Natural killer cell (primary cell): ENCODE results near the gene HIP1R. TPM values are rescaled to one million over a fixed set of nuclear protein-coding genes. Genes with fewer than 3 reads are reported as not detected.

ENCODE experiments used
- ATAC-seq, 3 donors: fragments of 150-1000 bp in 2 of 3; fragments of 200-7000 bp in 1 of 3; cut with Tn5 transposase; 1 replicate in 1 of 3; 2 replicates in 2 of 3; pipeline ENCODE4 v1.10.0; 2021; ENCODE audit warnings: mild to moderate bottlenecking in 2 of 3, moderate library complexity in 2 of 3
- DNase-seq, 2 donors: peaks; one replicate each; pipeline versions ENCODE4 v3.0.0 to v3.0.0-alpha.2; 2013 to 2021; ENCODE audit warnings: mixed read lengths in 1 of 2
- H3K27ac ChIP-seq: one replicate; pipeline ENCODE4 v1.5.1; 2013; ENCODE audit warnings: mild to moderate bottlenecking, low read length
- H3K27me3 ChIP-seq: one replicate; pipeline ENCODE4 v1.6.1; 2013; ENCODE audit warnings: low read length; ENCODE audit not compliant: control insufficient read depth, insufficient read depth
- H3K36me3 ChIP-seq: one replicate; pipeline ENCODE4 v1.6.1; 2013; ENCODE audit warnings: low read length; ENCODE audit not compliant: control insufficient read depth, insufficient read depth
- H3K4me1 ChIP-seq: one replicate; pipeline ENCODE4 v1.6.1; 2013; ENCODE audit warnings: low read length; ENCODE audit not compliant: control insufficient read depth, insufficient read depth
- H3K4me3 ChIP-seq: one replicate; pipeline ENCODE4 v1.5.1; 2013; ENCODE audit warnings: low read length
- H3K9me3 ChIP-seq: one replicate; pipeline ENCODE4 v1.6.1; 2013; ENCODE audit warnings: low read length; ENCODE audit not compliant: control insufficient read depth, insufficient read depth
- H3K27ac Mint-ChIP-seq, 2 donors: one replicate each; pipeline ENCODE4 v1.8.0; 2022; ENCODE audit warnings: mild to moderate bottlenecking in 2 of 2, mixed read lengths in 2 of 2, moderate library complexity in 1 of 2
- H3K27me3 Mint-ChIP-seq, 2 donors: one replicate each; pipeline ENCODE4 v1.8.0; 2022; ENCODE audit warnings: low read depth in 2 of 2, mixed read lengths in 2 of 2
- H3K36me3 Mint-ChIP-seq: one replicate; pipeline ENCODE4 v1.8.0; 2022; ENCODE audit warnings: mixed read lengths
- H3K4me1 Mint-ChIP-seq, 2 donors: one replicate each; pipeline ENCODE4 v1.8.0; 2022; ENCODE audit warnings: mixed read lengths in 2 of 2
- H3K4me3 Mint-ChIP-seq: one replicate; pipeline ENCODE4 v1.8.0; 2022; ENCODE audit warnings: mild to moderate bottlenecking, moderate library complexity, mixed read lengths
- H3K9me3 Mint-ChIP-seq, 2 donors: one replicate each; pipeline ENCODE4 v1.8.0; 2022; ENCODE audit warnings: mixed read lengths in 2 of 2
- whole genome bisulfite sequencing: methylation state at CpG from one replicate; pipeline ENCODE4 v1.1.7; 2013; ENCODE audit warnings: missing lambda C conversion rate; ENCODE audit not compliant: insufficient coverage; 5-methylcytosine and 5-hydroxymethylcytosine counted together
- intact Hi-C: fragments of 100-400 bp; cut with micrococcal nuclease; formaldehyde crosslinking; loops from one replicate; pipeline ENCODE4 v1.14.2; 2022
- total RNA-seq, 4 donors: library from RNA; stranded (reverse); fragments of 120-200 nt in 1 of 4; gene quantifications; one replicate each; pipeline versions ENCODE4 v1.2.3 to v1.2.4, GENCODE V29; 2013 to 2022
- TF ChIP-seq, protein P1 (sequence below): fragments of 200-600 bp; IDR thresholded peaks from one replicate; pipeline ENCODE4 v1.8.0; 2022; ENCODE audit warnings: antibody characterized with exemption

HIP1R gene
- total RNA-seq, 3 donors from 2014 or later (not counting 1 experiment from before 2014, with no cell fraction given), result 78.6 to 93.1 (median 85.5) TPM

DNA sequence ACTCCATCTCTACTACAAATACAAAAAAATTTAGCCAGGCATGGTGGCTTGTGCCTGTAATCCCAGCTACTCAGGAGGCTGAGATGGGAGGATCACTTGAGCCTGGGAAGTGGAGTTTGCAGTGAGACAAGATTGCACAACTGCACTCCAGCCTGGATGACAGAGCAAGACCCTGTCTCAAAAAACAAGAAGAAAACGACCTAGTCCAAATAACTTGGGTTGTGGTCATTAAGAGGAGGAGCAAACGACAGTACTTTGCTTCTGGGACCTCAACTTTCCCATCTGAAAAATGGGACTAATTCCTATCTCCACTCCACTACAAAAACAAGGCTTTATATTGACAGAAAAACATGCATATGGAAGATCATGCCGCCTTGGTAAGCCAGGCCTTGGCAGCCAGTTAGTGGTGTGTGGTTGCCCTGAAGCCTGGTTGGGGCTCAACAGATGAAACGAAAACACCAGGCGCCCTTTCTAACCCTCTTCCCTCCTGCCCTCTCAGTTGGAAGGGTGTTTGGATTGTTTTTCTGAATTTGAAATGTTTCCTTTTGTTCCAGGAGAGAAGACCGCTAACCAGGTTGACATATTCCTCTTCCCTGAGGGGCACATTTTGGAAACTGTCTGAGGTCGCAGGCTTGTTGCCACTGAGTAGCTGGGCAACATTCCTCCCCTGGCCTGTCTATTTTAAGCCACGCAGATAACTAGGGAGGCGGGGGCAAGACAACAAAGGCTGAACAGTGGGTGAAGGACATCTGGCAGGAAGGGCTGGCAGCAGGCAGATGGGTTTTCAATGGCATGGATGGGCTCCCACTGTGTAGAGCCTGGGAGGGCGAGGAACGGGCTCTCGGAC lies 74.4 kb downstream of the HIP1R start:
- Histone ChIP-seq H3K27me3 (no peaks in the 10 kb centered on the region), H3K27ac (no peak overlapping the region), H3K4me3 (no peak overlapping the region), H3K36me3 (no peaks in the 10 kb centered on the region), H3K4me1 (no peaks in the 10 kb centered on the region), H3K9me3 (no peaks in the 10 kb centered on the region)
- Mint-ChIP-seq H3K9me3 (no peaks in the 10 kb centered on the region), H3K27me3 (no peaks in the 10 kb centered on the region), H3K4me3 (no peak overlapping the region), H3K36me3 (no peaks in the 10 kb centered on the region), H3K4me1 (no peaks in the 10 kb centered on the region), H3K27ac (no peak overlapping the region)
- no peak for DNase-seq
- intact Hi-C loops, result no loop called here
- whole genome bisulfite sequencing, result 79% methylated on average over 11 of the region's 12 CpGs
- no peak for ATAC-seq
- TF ChIP-seq, protein P1, sequence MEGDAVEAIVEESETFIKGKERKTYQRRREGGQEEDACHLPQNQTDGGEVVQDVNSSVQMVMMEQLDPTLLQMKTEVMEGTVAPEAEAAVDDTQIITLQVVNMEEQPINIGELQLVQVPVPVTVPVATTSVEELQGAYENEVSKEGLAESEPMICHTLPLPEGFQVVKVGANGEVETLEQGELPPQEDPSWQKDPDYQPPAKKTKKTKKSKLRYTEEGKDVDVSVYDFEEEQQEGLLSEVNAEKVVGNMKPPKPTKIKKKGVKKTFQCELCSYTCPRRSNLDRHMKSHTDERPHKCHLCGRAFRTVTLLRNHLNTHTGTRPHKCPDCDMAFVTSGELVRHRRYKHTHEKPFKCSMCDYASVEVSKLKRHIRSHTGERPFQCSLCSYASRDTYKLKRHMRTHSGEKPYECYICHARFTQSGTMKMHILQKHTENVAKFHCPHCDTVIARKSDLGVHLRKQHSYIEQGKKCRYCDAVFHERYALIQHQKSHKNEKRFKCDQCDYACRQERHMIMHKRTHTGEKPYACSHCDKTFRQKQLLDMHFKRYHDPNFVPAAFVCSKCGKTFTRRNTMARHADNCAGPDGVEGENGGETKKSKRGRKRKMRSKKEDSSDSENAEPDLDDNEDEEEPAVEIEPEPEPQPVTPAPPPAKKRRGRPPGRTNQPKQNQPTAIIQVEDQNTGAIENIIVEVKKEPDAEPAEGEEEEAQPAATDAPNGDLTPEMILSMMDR, result no peak

Other genes with a start within 250 kb of the HIP1R start
- gene HCAR2, start 132.1 kb upstream of the HIP1R start, total RNA-seq, result 1 to 10 TPM; 1.3 to 8.5 (median 1.5) TPM
- gene HCAR3, start 118.6 kb upstream of the HIP1R start, total RNA-seq, result 10 to 100 TPM in 1 of 3 donors, 1 to 10 TPM in 2; 1.8 to 14.7 (median 9.9) TPM
- under 1 TPM in 1 of 3 donors, not detected in 2; 0.15 TPM for gene HCAR1, start 104.6 kb upstream of the HIP1R start, total RNA-seq
- gene DENR, start 82.6 kb upstream of the HIP1R start, total RNA-seq, result 10 to 100 TPM; 30.5 to 42.9 (median 42.7) TPM
- gene CCDC62, start 60.9 kb upstream of the HIP1R start, total RNA-seq, result 1 to 10 TPM in 1 of 3 donors, under 1 TPM in 2; 0.29 to 2.1 (median 0.85) TPM
- gene VPS37B, start 60.7 kb downstream of the HIP1R start, total RNA-seq, result 100 to 1,000 TPM; 142 to 167 (median 165) TPM
- 1 to 10 TPM; 2.4 to 4.0 (median 3.3) TPM for gene ABCB9, start 131.0 kb downstream of the HIP1R start, total RNA-seq
- 10 to 100 TPM; 16.6 to 23.7 (median 20.7) TPM for gene OGFOD2, start 139.8 kb downstream of the HIP1R start, total RNA-seq
- gene ARL6IP4, start 145.2 kb downstream of the HIP1R start, total RNA-seq, result 100 to 1,000 TPM in 2 of 3 donors, 10 to 100 TPM in 1; 97.2 to 136 (median 116) TPM